Smooth muscle cell (in vitro differentiated cells): ENCODE results near the gene GSE1. TPM values are rescaled to one million over a fixed set of nuclear protein-coding genes. Genes with fewer than 3 reads are reported as not detected.

Source experiments
- DNase-seq: peaks from one replicate; lab custom pipeline; 2025; ENCODE audit not compliant: unreplicated experiment; lab: John Stamatoyannopoulos, UW
- H2AFZ ChIP-seq: fragments of 200-600 bp; sonication (generic); 2 replicates; pipeline ENCODE4 v1.6.0; 2016; ENCODE audit warnings: antibody characterized with exemption, low read depth, mild to moderate bottlenecking
- H3F3A ChIP-seq: fragments of 200-600 bp; sonication (generic); 2 replicates; pipeline ENCODE4 v1.6.0; 2017; ENCODE audit warnings: antibody characterized with exemption, low read depth
- H3K27ac ChIP-seq: fragments of 200-600 bp; sonication (generic); 2 replicates; pipeline ENCODE4 v1.5.1; 2016; ENCODE audit warnings: low read depth, mild to moderate bottlenecking
- H3K27me3 ChIP-seq: fragments of 200-600 bp; sonication (generic); 2 replicates; pipeline ENCODE4 v1.6.1; 2016; ENCODE audit warnings: low read depth, mild to moderate bottlenecking
- H3K36me3 ChIP-seq: fragments of 200-600 bp; sonication (generic); 2 replicates; pipeline ENCODE4 v1.5.1; 2016; ENCODE audit warnings: low read depth
- H3K4me1 ChIP-seq: fragments of 200-600 bp; sonication (generic); 2 replicates; pipeline ENCODE4 v1.5.1; 2016; ENCODE audit warnings: low read depth
- H3K4me2 ChIP-seq: fragments of 200-600 bp; sonication (generic); 2 replicates; pipeline ENCODE4 v1.6.0; 2016; ENCODE audit warnings: mild to moderate bottlenecking
- H3K4me3 ChIP-seq: fragments of 200-600 bp; sonication (generic); 2 replicates; pipeline ENCODE4 v1.5.1; 2016; ENCODE audit warnings: mild to moderate bottlenecking
- H3K79me2 ChIP-seq: fragments of 200-600 bp; sonication (generic); 2 replicates; pipeline ENCODE4 v1.6.0; 2016; ENCODE audit warnings: low read depth, mild to moderate bottlenecking
- H3K9ac ChIP-seq: fragments of 200-600 bp; sonication (generic); 2 replicates; pipeline ENCODE4 v1.6.0; 2016; ENCODE audit warnings: low read depth
- H3K9me3 ChIP-seq: fragments of 200-600 bp; sonication (generic); replicated peaks from 2 replicates; pipeline ENCODE4 v1.5.1; 2016; ENCODE audit warnings: low read depth
- H4K20me1 ChIP-seq: fragments of 200-600 bp; sonication (generic); 2 replicates; pipeline ENCODE4 v1.6.0; 2016; ENCODE audit warnings: low read depth
- WGBS: methylation state at CpG from one replicate; pipeline ENCODE4 v1.1.7; 2016; ENCODE audit warnings: low lambda C conversion rate; 5-methylcytosine and 5-hydroxymethylcytosine counted together
- polyA plus RNA-seq: library from polyadenylated mRNA; unstranded; fragments of >200 nt; fragmentation: Nextera tagmentation; extraction: Ambion mirVana; gene quantifications from 2 replicates; pipeline ENCODE4 v1.2.1, GENCODE V29; 2016
- total RNA-seq: library from RNA; depleted of rRNA; stranded (reverse); fragments of >200 nt; gene quantifications from 2 replicates; pipeline ENCODE4 v1.2.3, GENCODE V29; 2014
- TF ChIP-seq, protein P1 (sequence below): fragments of 200-600 bp; sonication (generic); IDR thresholded peaks from 2 replicates; pipeline ENCODE4 v1.5.1; 2017; ENCODE audit warnings: borderline replicate concordance, mild to moderate bottlenecking, antibody characterized with exemption; ENCODE audit not compliant: insufficient read depth, poor library complexity, severe bottlenecking

GSE1 gene
- total and polyA plus RNA-seq, 2 experiments from 2014 or later: 13.6 to 27.7 TPM

DNA sequence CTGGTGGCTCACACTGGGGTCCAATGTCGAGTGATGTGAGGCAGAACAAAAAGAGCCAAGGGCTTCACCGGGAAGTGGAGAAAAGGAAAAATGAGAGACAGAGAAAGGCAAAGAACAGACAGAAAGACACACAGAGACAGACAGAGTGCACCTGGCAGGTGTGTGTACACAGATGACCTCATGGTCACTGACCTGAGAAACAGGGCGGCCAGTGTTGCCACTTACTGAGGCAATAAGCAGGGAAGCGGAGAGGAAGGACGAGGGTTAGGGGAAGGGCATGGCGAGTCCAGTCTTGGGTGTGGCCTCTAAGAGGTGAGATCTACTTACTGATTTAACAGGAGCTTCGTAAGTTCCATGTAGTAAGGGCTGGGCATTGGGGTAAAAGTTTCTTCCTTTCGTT, 68.1 kb downstream of the GSE1 start:
- Histone ChIP-seq H3K4me3 (no peak overlapping the region), H3K27me3 (no peaks in the 10 kb centered on the region), H3K36me3 (no peaks in the 10 kb centered on the region), H3K9me3 (no peaks in the 10 kb centered on the region), H3K4me1 (no peaks in the 10 kb centered on the region), H3K9ac (no peak overlapping the region), H3K27ac (no peak overlapping the region), H3K4me2 (no peak overlapping the region), H2AFZ (no peak overlapping the region), H3F3A (no peaks in the 10 kb centered on the region), H4K20me1 (no peaks in the 10 kb centered on the region), H3K79me2 (no peaks in the 10 kb centered on the region)
- no peak for DNase-seq
- WGBS: 92% methylated on average over 8 of the region's 8 CpGs
- TF ChIP-seq, protein P1, sequence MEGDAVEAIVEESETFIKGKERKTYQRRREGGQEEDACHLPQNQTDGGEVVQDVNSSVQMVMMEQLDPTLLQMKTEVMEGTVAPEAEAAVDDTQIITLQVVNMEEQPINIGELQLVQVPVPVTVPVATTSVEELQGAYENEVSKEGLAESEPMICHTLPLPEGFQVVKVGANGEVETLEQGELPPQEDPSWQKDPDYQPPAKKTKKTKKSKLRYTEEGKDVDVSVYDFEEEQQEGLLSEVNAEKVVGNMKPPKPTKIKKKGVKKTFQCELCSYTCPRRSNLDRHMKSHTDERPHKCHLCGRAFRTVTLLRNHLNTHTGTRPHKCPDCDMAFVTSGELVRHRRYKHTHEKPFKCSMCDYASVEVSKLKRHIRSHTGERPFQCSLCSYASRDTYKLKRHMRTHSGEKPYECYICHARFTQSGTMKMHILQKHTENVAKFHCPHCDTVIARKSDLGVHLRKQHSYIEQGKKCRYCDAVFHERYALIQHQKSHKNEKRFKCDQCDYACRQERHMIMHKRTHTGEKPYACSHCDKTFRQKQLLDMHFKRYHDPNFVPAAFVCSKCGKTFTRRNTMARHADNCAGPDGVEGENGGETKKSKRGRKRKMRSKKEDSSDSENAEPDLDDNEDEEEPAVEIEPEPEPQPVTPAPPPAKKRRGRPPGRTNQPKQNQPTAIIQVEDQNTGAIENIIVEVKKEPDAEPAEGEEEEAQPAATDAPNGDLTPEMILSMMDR: no peak

DNA sequence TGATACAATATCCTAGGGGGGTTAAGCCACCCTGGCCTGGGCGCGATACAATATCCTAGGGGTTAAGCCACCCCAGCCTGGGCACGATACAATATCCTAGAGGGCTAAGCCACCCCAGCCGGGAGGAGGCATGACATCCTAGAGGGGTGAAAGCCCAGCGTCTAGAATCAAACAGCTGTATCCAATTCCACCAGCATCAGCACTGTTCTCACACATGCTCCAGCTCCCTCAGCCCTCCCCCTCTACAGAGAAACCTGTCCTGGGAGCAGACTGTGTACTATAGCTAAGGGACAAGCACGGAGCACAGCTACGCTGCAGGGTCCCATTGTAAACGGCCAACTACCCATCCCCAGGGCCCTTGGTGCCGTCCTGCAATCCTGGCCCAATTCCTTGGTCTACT, 69.4 kb downstream of the GSE1 start:
- Histone ChIP-seq H3K4me2 (no peak overlapping the region), H3F3A (no peaks in the 10 kb centered on the region), H3K4me1 (no peaks in the 10 kb centered on the region), H3K27me3 (no peaks in the 10 kb centered on the region), H2AFZ (no peak overlapping the region), H3K27ac (no peak overlapping the region), H3K79me2 (no peaks in the 10 kb centered on the region), H3K9ac (no peak overlapping the region), H3K9me3 (no peaks in the 10 kb centered on the region), H4K20me1 (no peaks in the 10 kb centered on the region), H3K4me3 (no peak overlapping the region), H3K36me3 (no peaks in the 10 kb centered on the region)
- DNase-seq: no peak
- WGBS: 95% methylated on average over 9 of the region's 9 CpGs
- TF ChIP-seq, protein P1: no peak

DNA sequence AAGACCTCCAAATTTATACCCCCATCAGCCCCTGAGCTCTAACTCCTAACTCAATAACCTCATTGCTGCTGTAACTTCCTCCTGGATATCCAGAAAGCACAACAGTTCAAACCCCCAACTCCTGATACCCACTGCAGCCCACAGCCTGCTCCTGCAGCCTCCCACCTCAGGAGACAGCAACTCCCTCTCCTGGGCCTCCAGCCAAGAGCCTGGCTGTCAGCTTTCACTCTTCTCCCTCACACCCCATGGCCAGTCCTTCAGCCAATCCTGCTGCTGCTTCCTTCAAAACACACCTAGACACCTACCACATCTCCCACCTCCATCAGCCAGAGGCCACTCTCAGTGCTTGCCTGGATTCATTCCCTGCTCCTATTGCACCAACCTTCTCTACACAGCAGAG, 70.2 kb downstream of the GSE1 start:
- no peak for DNase-seq
- TF ChIP-seq, protein P1: no peak
- Histone ChIP-seq H3K79me2 (no peaks in the 10 kb centered on the region), H3K27me3 (no peaks in the 10 kb centered on the region), H3K4me2 (no peak overlapping the region), H3K36me3 (no peaks in the 10 kb centered on the region), H3K9me3 (no peaks in the 10 kb centered on the region), H3K27ac (no peak overlapping the region), H4K20me1 (no peaks in the 10 kb centered on the region), H3F3A (no peaks in the 10 kb centered on the region), H3K4me3 (no peak overlapping the region), H3K9ac (no peak overlapping the region), H3K4me1 (peaks cover 3% of the 10 kb centered on the region), H2AFZ (no peak overlapping the region)

DNA sequence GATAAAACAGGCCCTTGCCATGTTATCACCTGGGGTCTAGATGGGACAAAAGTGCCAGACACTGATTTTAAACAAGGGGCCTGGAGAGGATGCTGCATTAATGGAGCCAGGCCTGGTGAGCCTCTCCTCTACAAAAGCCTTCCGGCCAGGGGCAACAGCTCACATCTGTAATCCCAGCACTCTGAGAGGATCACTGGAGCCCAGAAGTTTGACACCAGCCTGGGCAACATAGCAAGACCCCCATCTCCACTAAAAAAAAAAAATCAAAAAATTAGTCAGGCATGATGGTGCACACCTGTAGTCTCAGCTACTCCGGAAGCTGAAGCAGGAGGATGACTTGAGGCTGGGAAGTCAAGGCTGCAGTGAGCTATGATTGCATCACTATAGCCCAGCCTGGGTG, 72.1 kb downstream of the GSE1 start:
- Histone ChIP-seq H3F3A (no peaks in the 10 kb centered on the region), H3K4me2 (no peak overlapping the region), H2AFZ (no peak overlapping the region), H4K20me1 (no peaks in the 10 kb centered on the region), H3K79me2 (no peaks in the 10 kb centered on the region), H3K4me3 (no peak overlapping the region), H3K9me3 (no peaks in the 10 kb centered on the region), H3K4me1 (peaks cover 7% of the 10 kb centered on the region), H3K27ac (no peak overlapping the region), H3K27me3 (no peaks in the 10 kb centered on the region), H3K9ac (no peak overlapping the region), H3K36me3 (no peaks in the 10 kb centered on the region)
- no peak for DNase-seq
- TF ChIP-seq, protein P1: no peak
- 100% methylated on average over 2 of the region's 2 CpGs for WGBS
